PC-3 (cell line): ENCODE results near the gene MAGEA2B. TPM values are rescaled to one million over a fixed set of nuclear protein-coding genes. Genes with fewer than 3 reads are reported as not detected.
"Not testable (repeated sequence)": the region's sequence is repeated elsewhere in the genome, so short reads cannot be mapped to it uniquely, and the experiment has no call there.

ENCODE experiments used
- ATAC-seq: fragments of 200-7000 bp; cut with Tn5 transposase; 2 replicates; pipeline ENCODE4 v1.9.1; 2020; ENCODE audit warnings: mild to moderate bottlenecking, moderate library complexity
- BruUV-seq: library from RNA; stranded (reverse); fragments of 400-500 nt; replicated peaks from 2 replicates; lab custom pipeline; 2021; lab: Mats Ljungman, UMichigan
- CTCF ChIA-PET: fragments of 300-600 bp; sonication (Branson Sonifier 250); formaldehyde crosslinking; loops from one replicate; lab custom pipeline; 2022; ENCODE audit warnings: antibody characterized with exemption; lab: Charles Lee
- POLR2A ChIA-PET: fragments of 300-600 bp; sonication (Branson Sonifier 250); formaldehyde crosslinking; loops from one replicate; lab custom pipeline; 2022; ENCODE audit warnings: antibody characterized with exemption; ENCODE audit not compliant: unreplicated experiment; lab: Charles Lee
- DNase-seq: peaks from one replicate; pipeline ENCODE4 v3.0.0-alpha.2; 2015
- H2AFZ ChIP-seq: fragments of 300-600 bp; sonication (generic); 2 replicates; pipeline ENCODE4 v1.6.0; 2016; ENCODE audit warnings: antibody characterized with exemption, low read length
- H3F3A ChIP-seq: fragments of 300-600 bp; sonication (generic); one replicate; pipeline ENCODE4 v1.6.0; 2017; ENCODE audit warnings: antibody characterized with exemption, low read length, control low read depth, mild to moderate bottlenecking; ENCODE audit not compliant: unreplicated experiment
- H3K27ac ChIP-seq: fragments of 300-600 bp; sonication (generic); 2 replicates; pipeline ENCODE4 v1.5.1; 2016; ENCODE audit warnings: mild to moderate bottlenecking, low read length
- H3K27me3 ChIP-seq: fragments of 300-600 bp; sonication (generic); 2 replicates; pipeline ENCODE4 v1.6.1; 2016; ENCODE audit warnings: low read length, mixed read lengths
- H3K36me3 ChIP-seq: fragments of 300-600 bp; sonication (generic); 2 replicates; pipeline ENCODE4 v1.6.1; 2016; ENCODE audit warnings: low read depth, mixed run types, low read length, mixed read lengths
- H3K4me1 ChIP-seq: fragments of 300-600 bp; sonication (generic); 2 replicates; pipeline ENCODE4 v1.5.1; 2016; ENCODE audit warnings: low read length; ENCODE audit not compliant: insufficient read depth
- H3K4me2 ChIP-seq: fragments of 300-600 bp; sonication (generic); 2 replicates; pipeline ENCODE4 v1.6.0; 2016; ENCODE audit warnings: low read length
- H3K4me3 ChIP-seq: fragments of 300-600 bp; sonication (generic); 2 replicates; pipeline ENCODE4 v1.5.1; 2016; ENCODE audit warnings: mild to moderate bottlenecking, low read length, mixed read lengths
- H3K79me2 ChIP-seq: fragments of 300-600 bp; sonication (generic); 2 replicates; pipeline ENCODE4 v1.6.1; 2017; ENCODE audit warnings: low read length, mixed read lengths
- H3K9ac ChIP-seq: fragments of 300-600 bp; sonication (generic); 2 replicates; pipeline ENCODE4 v1.6.0; 2016; ENCODE audit warnings: mild to moderate bottlenecking, low read length
- H3K9me2 ChIP-seq: fragments of 300-600 bp; sonication (generic); replicated peaks from 2 replicates; pipeline ENCODE4 v1.6.1; 2016; ENCODE audit warnings: mixed run types, low read length, mixed read lengths
- H3K9me3 ChIP-seq: fragments of 300-600 bp; sonication (generic); 2 replicates; pipeline ENCODE4 v1.6.1; 2016; ENCODE audit warnings: low read length, mixed read lengths
- H4K20me1 ChIP-seq: fragments of 300-600 bp; sonication (generic); 2 replicates; pipeline ENCODE4 v1.6.1; 2016; ENCODE audit warnings: low read length, mixed read lengths
- EZH2 ChIP-seq: fragments of 300-600 bp; sonication (generic); IDR thresholded peaks from one replicate; pipeline ENCODE4 v1.6.1; 2017; ENCODE audit warnings: antibody characterized with exemption, mild to moderate bottlenecking, low read length; ENCODE audit not compliant: unreplicated experiment
- EZH2phosphoT487 ChIP-seq: fragments of 300-600 bp; sonication (generic); IDR thresholded peaks from 2 replicates; pipeline ENCODE4 v1.6.1; 2018; ENCODE audit warnings: mild to moderate bottlenecking, antibody characterized with exemption, low read length, borderline replicate concordance
- intact Hi-C: fragments of 100-400 bp; cut with micrococcal nuclease; formaldehyde crosslinking; loops from 2 replicates; pipeline ENCODE4 v1.9.0; 2023
- total RNA-seq: library from RNA; depleted of rRNA; stranded (reverse); fragments of >200 nt; gene quantifications from 2 replicates; pipeline ENCODE4 v1.2.3, GENCODE V29; 2014
- TF ChIP-seq, protein P1 (sequence below): fragments of 300-600 bp; sonication (generic); conservative IDR thresholded peaks from 2 replicates; pipeline ENCODE4 v1.5.1; 2017; ENCODE audit warnings: antibody characterized with exemption, low read depth, mild to moderate bottlenecking, low read length

The MAGEA2B gene
- total RNA-seq, 1 experiment from 2014 or later = not detected

DNA sequence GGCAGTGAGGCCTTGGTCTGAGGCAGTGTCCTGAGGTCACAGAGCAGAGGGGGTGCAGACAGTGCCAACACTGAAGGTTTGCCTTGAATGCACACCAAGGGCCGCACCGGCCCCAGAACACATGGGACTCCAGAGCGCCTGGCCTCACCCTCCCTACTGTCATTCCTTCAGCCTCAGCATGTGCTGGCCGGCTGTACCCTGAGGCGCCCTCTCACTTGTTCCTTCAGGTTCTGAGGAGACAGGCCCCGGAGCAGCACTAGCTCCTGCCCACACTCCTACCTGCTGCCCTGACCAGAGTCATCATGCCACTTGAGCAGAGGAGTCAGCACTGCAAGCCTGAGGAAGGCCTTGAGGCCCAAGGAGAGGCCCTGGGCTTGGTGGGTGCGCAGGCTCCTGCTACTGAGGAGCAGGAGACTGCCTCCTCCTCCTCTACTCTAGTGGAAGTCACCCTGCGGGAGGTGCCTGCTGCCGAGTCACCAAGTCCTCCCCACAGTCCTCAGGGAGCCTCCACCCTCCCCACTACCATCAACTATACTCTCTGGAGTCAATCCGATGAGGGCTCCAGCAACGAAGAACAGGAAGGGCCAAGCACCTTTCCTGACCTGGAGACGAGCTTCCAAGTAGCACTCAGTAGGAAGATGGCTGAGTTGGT, 21.6 kb downstream of the MAGEA2B start:
- Histone ChIP-seq H3K27ac (no peak overlapping the region), H3K4me1 (no peaks in the 10 kb centered on the region), H3K9me2 (no peaks in the 10 kb centered on the region), H3K9me3 (no peaks in the 10 kb centered on the region), H3K9ac (no peak overlapping the region), H3K79me2 (no peaks in the 10 kb centered on the region), H2AFZ (no peak overlapping the region), H3K4me2 (no peak overlapping the region), H3K27me3 (peaks cover 34% of the 10 kb centered on the region), H3K4me3 (no peak overlapping the region), H3K36me3 (no peaks in the 10 kb centered on the region), H4K20me1 (no peaks in the 10 kb centered on the region), H3F3A (no peaks in the 10 kb centered on the region)
- ChIA-PET CTCF (no interaction called here), POLR2A (no interaction called here)
- ATAC-seq (no peak), DNase-seq (no peak)
- intact Hi-C loops = no loop called here
- TF ChIP-seq, protein P1, sequence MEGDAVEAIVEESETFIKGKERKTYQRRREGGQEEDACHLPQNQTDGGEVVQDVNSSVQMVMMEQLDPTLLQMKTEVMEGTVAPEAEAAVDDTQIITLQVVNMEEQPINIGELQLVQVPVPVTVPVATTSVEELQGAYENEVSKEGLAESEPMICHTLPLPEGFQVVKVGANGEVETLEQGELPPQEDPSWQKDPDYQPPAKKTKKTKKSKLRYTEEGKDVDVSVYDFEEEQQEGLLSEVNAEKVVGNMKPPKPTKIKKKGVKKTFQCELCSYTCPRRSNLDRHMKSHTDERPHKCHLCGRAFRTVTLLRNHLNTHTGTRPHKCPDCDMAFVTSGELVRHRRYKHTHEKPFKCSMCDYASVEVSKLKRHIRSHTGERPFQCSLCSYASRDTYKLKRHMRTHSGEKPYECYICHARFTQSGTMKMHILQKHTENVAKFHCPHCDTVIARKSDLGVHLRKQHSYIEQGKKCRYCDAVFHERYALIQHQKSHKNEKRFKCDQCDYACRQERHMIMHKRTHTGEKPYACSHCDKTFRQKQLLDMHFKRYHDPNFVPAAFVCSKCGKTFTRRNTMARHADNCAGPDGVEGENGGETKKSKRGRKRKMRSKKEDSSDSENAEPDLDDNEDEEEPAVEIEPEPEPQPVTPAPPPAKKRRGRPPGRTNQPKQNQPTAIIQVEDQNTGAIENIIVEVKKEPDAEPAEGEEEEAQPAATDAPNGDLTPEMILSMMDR = no peak
- TF ChIP-seq EZH2 (no peak), EZH2phosphoT487 (no peak)
- no TSS peak for BruUV-seq

DNA sequence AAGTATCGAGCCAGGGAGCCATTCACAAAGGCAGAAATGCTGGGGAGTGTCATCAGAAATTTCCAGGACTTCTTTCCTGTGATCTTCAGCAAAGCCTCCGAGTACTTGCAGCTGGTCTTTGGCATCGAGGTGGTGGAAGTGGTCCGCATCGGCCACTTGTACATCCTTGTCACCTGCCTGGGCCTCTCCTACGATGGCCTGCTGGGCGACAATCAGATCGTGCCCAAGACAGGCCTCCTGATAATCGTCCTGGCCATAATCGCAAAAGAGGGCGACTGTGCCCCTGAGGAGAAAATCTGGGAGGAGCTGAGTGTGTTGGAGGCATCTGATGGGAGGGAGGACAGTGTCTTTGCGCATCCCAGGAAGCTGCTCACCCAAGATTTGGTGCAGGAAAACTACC, 22.1 kb downstream of the MAGEA2B start:
- DNase-seq, intact Hi-C loops, H3K79me2 ChIP-seq, BruUV-seq, ATAC-seq, H3K36me3 ChIP-seq, H3K4me2 ChIP-seq, H3K4me1 ChIP-seq, CTCF ChIA-PET, H3K27ac ChIP-seq, H3K9ac ChIP-seq, H3F3A ChIP-seq, H4K20me1 ChIP-seq, H3K9me2 ChIP-seq, POLR2A ChIA-PET, H2AFZ ChIP-seq, H3K9me3 ChIP-seq, H3K4me3 ChIP-seq: not testable (repeated sequence)
- H3K27me3 ChIP-seq = peaks cover 30% of the 10 kb centered on the region

DNA sequence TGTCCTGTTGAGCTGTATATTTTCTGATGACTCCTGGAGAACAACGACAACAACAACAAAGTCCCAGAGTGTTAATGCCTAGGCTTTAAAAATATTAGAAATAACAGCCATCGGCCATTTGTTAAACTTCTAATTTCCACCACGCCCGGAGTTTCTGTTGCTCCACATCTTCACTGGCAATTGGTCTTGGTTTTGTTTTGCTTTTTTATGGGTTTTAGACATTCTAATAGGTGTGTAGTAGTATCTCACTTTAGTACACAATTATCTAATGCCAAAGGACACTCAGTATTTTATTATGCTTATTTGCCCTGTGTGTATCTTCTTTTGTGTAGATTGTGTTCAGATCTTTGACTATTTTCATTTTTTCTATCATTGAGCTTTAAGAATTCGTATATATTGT, 24.1 kb downstream of the MAGEA2B start:
- H3K9me2 ChIP-seq = no peaks in the 10 kb centered on the region
- intact Hi-C loops = no loop called here
- H3K79me2 ChIP-seq = no peaks in the 10 kb centered on the region
- no peak overlapping the region for H3K9ac ChIP-seq
- H3K4me1 ChIP-seq = no peaks in the 10 kb centered on the region
- no peak overlapping the region for H3K4me2 ChIP-seq
- no peak overlapping the region for H3K27ac ChIP-seq
- BruUV-seq = no TSS peak
- H3K27me3 ChIP-seq = peaks cover 17% of the 10 kb centered on the region
- no peaks in the 10 kb centered on the region for H4K20me1 ChIP-seq
- no peaks in the 10 kb centered on the region for H3F3A ChIP-seq
- no peaks in the 10 kb centered on the region for H3K9me3 ChIP-seq
- no peak for ATAC-seq
- ChIA-PET POLR2A (no interaction called here), CTCF (no interaction called here)
- no peak overlapping the region for H2AFZ ChIP-seq
- TF ChIP-seq EZH2phosphoT487 (no peak), EZH2 (no peak)
- TF ChIP-seq, protein P1 = no peak
- no peak for DNase-seq
- no peak overlapping the region for H3K4me3 ChIP-seq
- no peaks in the 10 kb centered on the region for H3K36me3 ChIP-seq

DNA sequence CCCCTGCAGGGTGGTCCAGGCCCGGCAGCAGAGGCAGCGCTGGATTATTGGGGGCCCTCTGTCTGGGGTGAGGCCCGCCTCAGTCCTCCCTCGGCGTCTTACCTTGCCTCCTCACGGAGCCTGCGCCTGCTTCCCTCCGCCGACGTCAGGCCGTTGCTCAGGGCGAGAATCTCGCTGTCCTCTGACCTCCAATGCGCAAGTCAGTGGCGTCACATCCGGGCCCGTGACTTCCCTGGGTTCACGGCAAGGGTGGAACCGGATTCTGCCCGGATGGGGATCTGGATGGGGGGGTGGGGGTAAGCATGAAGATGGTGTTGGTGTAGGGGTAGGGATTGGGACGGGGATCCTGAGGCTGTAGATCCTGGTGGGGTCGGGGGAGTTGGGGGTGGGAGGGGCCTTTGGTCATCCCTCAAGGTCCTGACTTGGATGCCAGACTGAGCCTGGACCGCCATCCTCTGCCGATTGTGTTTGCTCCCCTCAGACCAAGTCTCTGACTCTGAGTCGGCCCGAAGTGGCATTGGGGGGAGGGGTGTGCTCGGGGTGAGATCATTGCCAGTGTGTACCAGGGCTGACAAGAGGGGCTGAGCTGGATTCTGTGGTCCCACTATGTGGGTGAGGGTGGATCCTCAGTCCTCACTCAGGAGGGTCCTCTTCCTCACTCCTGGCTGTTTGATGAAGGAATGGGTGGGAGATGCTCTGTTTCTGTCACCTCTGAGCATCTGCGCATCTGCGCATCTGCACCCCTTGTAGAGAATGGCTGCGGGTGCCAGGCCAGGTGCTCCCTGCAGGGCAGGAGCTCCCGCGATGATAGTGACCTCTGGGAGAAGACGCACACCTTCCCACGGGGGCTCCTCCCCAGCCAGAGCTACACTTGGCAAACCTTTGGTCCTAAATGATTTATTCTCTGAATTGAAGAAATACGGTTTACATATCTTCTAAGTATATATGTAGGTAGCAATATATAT, 39.5 kb downstream of the MAGEA2B start, which contains the start of gene MAGEA2:
Gene MAGEA2 (minus strand): TSS at position 157 of the 965 bp plus-strand sequence. CDS start 2,479 bp downstream, outside the sequence.
- ATAC-seq, BruUV-seq, POLR2A ChIA-PET, H3K36me3 ChIP-seq, H3K4me3 ChIP-seq, H3K9ac ChIP-seq, H4K20me1 ChIP-seq, H3F3A ChIP-seq, CTCF ChIA-PET, H3K27ac ChIP-seq, H2AFZ ChIP-seq, H3K79me2 ChIP-seq, intact Hi-C loops, H3K27me3 ChIP-seq, H3K9me2 ChIP-seq, DNase-seq, H3K4me1 ChIP-seq, H3K4me2 ChIP-seq, H3K9me3 ChIP-seq: not testable (repeated sequence)

DNA sequence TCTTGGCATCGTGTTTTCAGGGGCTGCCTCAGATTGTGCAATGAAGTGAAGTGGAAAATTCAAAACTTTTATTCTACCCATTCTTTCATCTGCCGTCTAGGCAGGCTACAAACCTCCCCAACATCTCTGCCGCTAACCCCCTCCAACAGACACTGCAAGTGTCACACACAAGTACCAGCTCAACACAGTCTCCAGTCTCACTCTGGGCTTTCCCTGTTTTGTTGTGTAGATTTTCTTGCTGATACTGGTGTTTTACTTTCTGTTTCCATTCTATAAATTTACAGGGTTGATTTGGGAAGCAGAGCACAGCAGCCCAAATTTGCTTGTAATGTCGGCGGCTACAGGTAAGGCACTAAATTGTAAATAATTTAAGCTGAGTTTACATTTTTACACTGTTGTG, 40.4 kb downstream of the MAGEA2B start:
- DNase-seq, H3K79me2 ChIP-seq, H3K4me3 ChIP-seq, CTCF ChIA-PET, H3K9ac ChIP-seq, H3K27ac ChIP-seq, H3K9me3 ChIP-seq, H3K36me3 ChIP-seq, H4K20me1 ChIP-seq, H2AFZ ChIP-seq, ATAC-seq, H3K4me1 ChIP-seq, POLR2A ChIA-PET, BruUV-seq, intact Hi-C loops, H3F3A ChIP-seq, H3K27me3 ChIP-seq, H3K4me2 ChIP-seq, H3K9me2 ChIP-seq: not testable (repeated sequence)
